Fibroblast of lung (primary cell): ENCODE data around the gene MCCC1. TPM values are rescaled to one million over a fixed set of nuclear protein-coding genes. Genes with fewer than 3 reads are reported as not detected.

Experiments
- DNase-seq, 2 donors: peaks; one replicate each; pipeline versions ENCODE4 v3.0.0 to v3.0.0-alpha.2; 2010; ENCODE audit warnings: low read depth in 2 of 2
- H2AFZ ChIP-seq: 2 replicates; pipeline ENCODE4 v1.5.1; 2012; ENCODE audit warnings: low read length, control low read depth, inconsistent platforms
- H3K27ac ChIP-seq: 2 replicates; pipeline ENCODE4 v1.5.1; 2011; ENCODE audit warnings: low read length, control low read depth; ENCODE audit not compliant: insufficient read depth
- H3K27me3 ChIP-seq: 2 replicates; pipeline ENCODE4 v1.5.1; 2011; ENCODE audit warnings: mild to moderate bottlenecking, low read length; ENCODE audit not compliant: control insufficient read depth, insufficient read depth
- H3K36me3 ChIP-seq: 2 replicates; pipeline ENCODE4 v1.5.1; 2011; ENCODE audit warnings: low read length; ENCODE audit not compliant: control insufficient read depth, insufficient read depth
- H3K4me1 ChIP-seq: 2 replicates; pipeline ENCODE4 v1.5.1; 2011; ENCODE audit warnings: low read length; ENCODE audit not compliant: control insufficient read depth, insufficient read depth; ENCODE audit errors: extremely low read depth
- H3K4me2 ChIP-seq: 2 replicates; pipeline ENCODE4 v1.5.1; 2011; ENCODE audit warnings: low read length, control low read depth; ENCODE audit not compliant: insufficient read depth; ENCODE audit errors: extremely low read depth
- H3K4me3 ChIP-seq, 4 experiments: fragments of 200-600 bp in 1 of 4; sonication (generic) in 1 of 4; replicated peaks in 1 of 4; 2 replicates each; pipeline ENCODE4 v1.5.1; 2011 to 2016; ENCODE audit warnings: low read length in 4 of 4, low read depth in 3 of 4, mild to moderate bottlenecking in 3 of 4, control low read depth in 2 of 4, inconsistent platforms in 1 of 4, mixed read lengths in 1 of 4; ENCODE audit not compliant: insufficient read depth in 1 of 4; ENCODE audit errors: control extremely low read depth in 1 of 4
- H3K79me2 ChIP-seq: 2 replicates; pipeline ENCODE4 v1.5.1; 2012; ENCODE audit warnings: mild to moderate bottlenecking, low read length, inconsistent platforms; ENCODE audit not compliant: control insufficient read depth, insufficient read depth
- H3K9ac ChIP-seq: 2 replicates; pipeline ENCODE4 v1.5.1; 2011; ENCODE audit warnings: mild to moderate bottlenecking, low read length, control low read depth; ENCODE audit not compliant: insufficient read depth
- H3K9me3 ChIP-seq: 2 replicates; pipeline ENCODE4 v1.5.1; 2012; ENCODE audit warnings: low read depth, low read length; ENCODE audit not compliant: control insufficient read depth, insufficient read depth
- H4K20me1 ChIP-seq: 2 replicates; pipeline ENCODE4 v1.5.1; 2011; ENCODE audit warnings: low read length; ENCODE audit not compliant: control insufficient read depth, insufficient read depth; ENCODE audit errors: extremely low read depth
- CTCF ChIP-seq, 2 donors: IDR thresholded peaks in 1 of 2; conservative IDR thresholded peaks in 1 of 2; 1 replicate in 1 of 2; 2 replicates in 1 of 2; pipeline ENCODE4 v1.5.1; 2011 to 2012; ENCODE audit warnings: low read length in 2 of 2, control low read depth in 1 of 2, inconsistent platforms in 1 of 2, low read depth in 1 of 2, mild to moderate bottlenecking in 1 of 2
- EZH2 ChIP-seq: IDR thresholded peaks from 2 replicates; pipeline ENCODE4 v1.5.1; 2012; ENCODE audit warnings: low read length, control low read depth, mild to moderate bottlenecking; ENCODE audit errors: missing control alignments
- polyA plus RNA-seq, 2 donors: library from polyadenylated mRNA; depleted of rRNA in 1 of 2; stranded (reverse) in 1 of 2; unstranded in 1 of 2; fragments of >200 nt; gene quantifications; 2 replicates each; pipeline ENCODE4 v1.2.1, GENCODE V29; 2011 to 2012; ENCODE audit warnings: missing spikeins in 1 of 2
- total RNA-seq: library from RNA; depleted of rRNA; stranded (reverse); fragments of >200 nt; gene quantifications from 2 replicates; pipeline ENCODE4 v1.2.1, GENCODE V29; 2014

MCCC1 gene
- total and polyA plus RNA-seq, 2 donors (not counting 1 experiment from before 2014, with no cell fraction given), result 16.1 to 29.1 TPM

GRCh38 chr3:183050706-183051105, 48.6 kb downstream of the MCCC1 start:
- H3K4me1 ChIP-seq, result no peaks in the 10 kb centered on the region
- no peak overlapping the region for H2AFZ ChIP-seq
- no peaks in the 10 kb centered on the region for H3K36me3 ChIP-seq
- no peaks in the 10 kb centered on the region for H3K79me2 ChIP-seq
- H3K27ac ChIP-seq, result no peak overlapping the region
- no peaks in the 10 kb centered on the region for H3K9me3 ChIP-seq
- H3K27me3 ChIP-seq, result no peaks in the 10 kb centered on the region
- H4K20me1 ChIP-seq, result no peaks in the 10 kb centered on the region
- H3K9ac ChIP-seq, result no peak overlapping the region
- no peak overlapping the region for H3K4me3 ChIP-seq
- no peak overlapping the region for H3K4me2 ChIP-seq
- no peak for DNase-seq
- TF ChIP-seq EZH2 (no peak), CTCF (conservative IDR thresholded peaks at IDR 0.05 in 1 of 2, IDR thresholded peaks at IDR 0.05 in 1 of 2; ENCODE audit: low read depth in 1 of 2, low read length in 2 of 2) (no peak)

GRCh38 chr3:183046883-183047282, 52.4 kb downstream of the MCCC1 start:
- H3K9me3 ChIP-seq, result no peaks in the 10 kb centered on the region
- no peak overlapping the region for H3K9ac ChIP-seq
- H3K4me1 ChIP-seq, result no peaks in the 10 kb centered on the region
- H4K20me1 ChIP-seq, result no peaks in the 10 kb centered on the region
- H2AFZ ChIP-seq, result no peak overlapping the region
- no peaks in the 10 kb centered on the region for H3K79me2 ChIP-seq
- no peak for DNase-seq
- peaks cover 2% of the 10 kb centered on the region for H3K36me3 ChIP-seq
- H3K4me2 ChIP-seq, result no peak overlapping the region
- no peak overlapping the region for H3K4me3 ChIP-seq
- H3K27ac ChIP-seq, result no peak overlapping the region
- no peaks in the 10 kb centered on the region for H3K27me3 ChIP-seq
- TF ChIP-seq CTCF (conservative IDR thresholded peaks at IDR 0.05 in 1 of 2, IDR thresholded peaks at IDR 0.05 in 1 of 2; ENCODE audit: low read depth in 1 of 2, low read length in 2 of 2), result no peak
- no peak for TF ChIP-seq EZH2

GRCh38 chr3:183044547-183045229, 54.6 kb downstream of the MCCC1 start:
- H3K4me1 ChIP-seq, result no peaks in the 10 kb centered on the region

More at GRCh38 chr3:183044547-183045229, 54.6 kb downstream of the MCCC1 start:
- no peak overlapping the region for H3K27ac ChIP-seq
- H3K9me3 ChIP-seq, result no peaks in the 10 kb centered on the region
- no peak for TF ChIP-seq CTCF (conservative IDR thresholded peaks at IDR 0.05 in 1 of 2, IDR thresholded peaks at IDR 0.05 in 1 of 2; ENCODE audit: low read depth in 1 of 2, low read length in 2 of 2)
- no peak for TF ChIP-seq EZH2
- no peaks in the 10 kb centered on the region for H3K27me3 ChIP-seq
- H3K4me2 ChIP-seq, result no peak overlapping the region
- H3K9ac ChIP-seq, result no peak overlapping the region
- no peak for DNase-seq
- no peak overlapping the region for H3K4me3 ChIP-seq
- H4K20me1 ChIP-seq, result no peaks in the 10 kb centered on the region
- H3K79me2 ChIP-seq, result no peaks in the 10 kb centered on the region
- peaks cover 2% of the 10 kb centered on the region for H3K36me3 ChIP-seq
- no peak overlapping the region for H2AFZ ChIP-seq
